HG03469 (cell line): ENCODE measurements around the gene PTPRG.

Experiments
- ATAC-seq: cut with Tn5 transposase; IDR thresholded peaks from one replicate; pipeline ENCODE4 v1.9.1; 2021; ENCODE audit warnings: mild to moderate bottlenecking, moderate library complexity, moderate number of reproducible peaks; ENCODE audit not compliant: unreplicated experiment

Gene PTPRG

GRCh38 chr3:61847784-61848462 lies 286.6 kb downstream of the PTPRG start:
- no peak for ATAC-seq

GRCh38 chr3:61848885-61849284 lies 287.5 kb downstream of the PTPRG start:
- no peak for ATAC-seq

- ATAC-seq = no peak
Measured at GRCh38 chr3:61853912-61854311, 292.5 kb downstream of the PTPRG start.

GRCh38 chr3:61855211-61855610 lies 293.8 kb downstream of the PTPRG start:
- no peak for ATAC-seq

DNA sequence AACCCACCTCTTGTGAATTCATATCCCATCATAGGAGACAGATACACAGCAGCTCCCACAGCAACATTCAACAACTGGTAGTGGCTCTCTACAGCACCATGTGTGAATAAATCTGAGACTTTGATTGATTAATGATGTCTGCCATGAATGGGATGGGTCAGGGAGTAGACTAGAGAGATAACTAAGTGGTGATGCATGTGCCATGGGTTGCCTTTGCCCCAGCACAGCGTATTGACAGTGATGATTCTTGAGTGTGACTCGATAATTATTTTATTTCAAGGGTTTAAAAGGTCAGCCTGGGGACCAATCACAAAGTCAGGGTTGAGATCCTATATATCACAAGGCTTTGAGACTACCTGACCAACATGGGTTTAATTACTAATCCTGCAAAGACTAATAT lies 295.9 kb downstream of the PTPRG start:
- no peak for ATAC-seq

- no peak for ATAC-seq
Measured at GRCh38 chr3:61858054-61858453, 296.7 kb downstream of the PTPRG start.

DNA sequence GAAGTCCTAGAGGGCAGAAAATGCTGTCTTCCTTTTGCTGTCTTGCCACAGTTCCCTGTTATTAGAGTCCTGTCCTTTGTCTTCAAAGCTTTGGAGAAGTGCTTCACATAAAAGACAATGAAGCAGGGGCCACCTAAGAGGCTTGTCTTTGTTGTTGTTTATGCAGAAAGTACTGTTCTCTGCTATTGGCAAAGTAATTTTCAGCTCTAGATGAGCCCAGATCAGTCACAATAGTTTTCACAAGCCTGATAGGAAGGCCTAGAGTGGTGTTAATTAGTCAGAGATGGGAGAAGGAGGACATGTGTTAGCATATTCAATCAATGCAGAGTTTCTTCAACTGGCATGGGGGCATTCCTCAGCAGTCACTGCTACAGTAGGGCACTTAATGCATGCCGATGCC lies 300.0 kb downstream of the PTPRG start:
- no peak for ATAC-seq

DNA sequence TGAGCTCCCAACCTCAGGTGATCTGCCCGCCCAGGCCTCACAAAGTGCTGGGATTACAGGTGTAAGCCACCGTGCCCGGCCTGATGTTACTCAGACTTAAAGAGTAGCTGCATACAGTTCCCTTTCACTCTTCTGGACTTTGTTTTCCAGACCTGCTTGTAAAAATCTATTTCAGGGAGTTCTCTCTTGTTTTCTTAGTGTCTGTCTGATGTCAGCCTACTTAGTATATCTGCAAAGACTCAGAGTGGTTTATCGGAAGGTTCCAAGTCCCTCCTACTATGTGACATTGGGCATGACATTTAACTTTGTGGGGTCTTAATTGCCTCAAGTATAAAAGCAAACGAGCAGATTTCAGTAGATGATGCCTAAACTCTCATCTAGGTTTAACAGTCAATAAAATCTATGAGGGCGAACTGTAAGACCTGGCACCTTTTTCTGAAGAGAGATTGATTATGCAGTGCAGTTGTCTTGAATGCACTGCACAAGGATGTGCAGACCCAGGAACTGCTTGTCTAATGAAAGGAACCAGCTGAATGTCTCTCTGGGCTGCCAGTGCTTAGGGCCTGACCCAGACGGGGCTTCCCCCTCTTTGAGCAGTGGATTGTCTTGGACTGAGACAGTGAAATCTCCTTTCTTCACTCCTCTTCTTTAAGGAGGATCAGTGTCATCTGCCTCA lies 301.4 kb downstream of the PTPRG start:
- no peak for ATAC-seq

GRCh38 chr3:61863579-61863978 lies 302.2 kb downstream of the PTPRG start:
- ATAC-seq = no peak

DNA sequence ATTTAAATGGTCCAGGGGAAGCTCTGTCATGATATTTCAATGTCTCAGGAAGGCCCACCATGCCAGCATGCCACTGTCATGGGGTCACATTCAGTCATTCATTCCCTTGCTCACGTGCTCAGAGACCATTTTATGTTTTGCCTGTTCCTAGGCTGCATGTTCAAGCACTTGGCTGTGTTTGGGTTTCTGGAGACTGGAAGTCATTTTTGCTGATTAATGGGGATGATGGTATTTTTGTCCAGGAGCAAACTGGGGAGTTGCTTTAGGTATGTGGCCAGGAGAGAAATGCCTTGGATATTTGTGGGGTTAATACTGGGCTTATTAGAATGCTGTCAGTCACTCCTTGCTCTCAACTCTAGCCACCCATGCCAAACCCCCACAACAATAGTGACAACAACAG lies 303.5 kb downstream of the PTPRG start:
- no peak for ATAC-seq

DNA sequence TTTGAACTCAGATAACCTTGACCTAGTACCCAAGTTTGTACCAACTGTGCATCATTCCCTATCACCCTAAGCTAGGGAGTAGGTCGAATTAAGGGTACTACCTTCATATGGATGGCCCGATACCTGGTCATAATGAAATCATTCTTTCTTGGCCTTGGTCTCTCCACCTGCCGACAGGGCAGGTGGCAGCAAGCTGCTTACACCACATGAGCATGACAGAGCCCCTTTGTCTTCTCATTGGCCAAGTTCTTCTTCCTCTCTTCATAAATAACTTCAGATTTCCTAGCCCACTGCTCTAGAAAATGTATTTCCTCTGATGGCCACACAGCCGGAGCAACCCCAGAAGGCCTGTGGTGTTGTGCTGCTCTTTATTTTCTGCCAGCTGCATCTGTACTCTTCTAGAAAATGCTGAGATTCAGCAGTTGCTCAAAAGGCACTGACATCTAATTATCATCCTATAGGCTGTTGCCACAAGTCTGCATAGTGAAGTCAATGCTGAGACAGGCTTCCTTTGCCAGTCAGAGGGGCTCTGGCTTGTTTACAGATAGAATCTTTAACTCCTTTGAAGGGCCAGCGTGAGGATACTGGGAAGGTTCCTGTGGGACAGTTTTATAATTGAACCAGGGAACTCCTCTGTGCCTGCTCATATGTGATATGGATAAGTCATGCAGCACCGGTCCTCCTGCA lies 304.2 kb downstream of the PTPRG start:
- ATAC-seq = no peak

DNA sequence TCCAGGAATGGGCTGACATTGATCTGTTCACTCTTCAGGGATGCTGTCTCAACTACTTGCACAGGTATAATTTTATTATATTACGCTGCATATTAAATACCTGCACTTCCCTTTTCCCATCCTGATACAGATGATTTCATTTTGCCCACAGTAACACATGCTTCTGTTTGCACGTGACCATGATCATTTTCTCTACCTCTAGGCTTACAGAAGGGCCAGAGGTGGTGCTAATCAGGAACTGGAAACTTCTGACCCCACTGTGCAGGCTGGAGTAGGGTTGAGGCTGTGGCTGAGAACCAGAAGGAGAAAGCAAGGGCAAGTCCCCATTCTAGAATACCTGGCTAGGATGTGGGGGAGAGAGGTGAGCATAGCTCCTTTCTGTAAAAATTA lies 304.8 kb downstream of the PTPRG start:
- ATAC-seq = no peak

GRCh38 chr3:61866961-61867461 lies 305.6 kb downstream of the PTPRG start:
- ATAC-seq = no peak

- no peak for ATAC-seq
Measured at GRCh38 chr3:61868499-61868898, 307.1 kb downstream of the PTPRG start.

GRCh38 chr3:61869371-61869770 lies 308.0 kb downstream of the PTPRG start:
- no peak for ATAC-seq

DNA sequence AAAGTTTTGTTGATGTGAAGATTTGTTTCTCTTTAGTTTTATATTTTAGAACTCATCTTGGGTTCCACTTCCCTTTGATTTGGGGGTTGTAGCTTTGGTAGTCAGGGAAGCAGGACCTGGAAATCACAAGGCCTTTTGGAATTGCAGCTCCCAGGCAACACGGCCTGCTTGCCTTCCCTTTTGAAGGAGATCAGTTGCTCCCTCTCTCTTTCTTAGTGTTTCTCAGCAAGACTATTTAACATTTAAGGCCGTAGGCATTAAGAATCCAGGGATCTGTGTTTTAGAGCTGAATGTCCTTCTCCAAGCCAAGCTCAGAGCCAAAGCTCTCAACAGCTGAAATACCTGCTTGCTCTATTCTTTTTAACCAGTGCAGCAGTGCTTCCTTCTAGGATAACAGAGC lies 310.3 kb downstream of the PTPRG start:
- ATAC-seq = no peak

DNA sequence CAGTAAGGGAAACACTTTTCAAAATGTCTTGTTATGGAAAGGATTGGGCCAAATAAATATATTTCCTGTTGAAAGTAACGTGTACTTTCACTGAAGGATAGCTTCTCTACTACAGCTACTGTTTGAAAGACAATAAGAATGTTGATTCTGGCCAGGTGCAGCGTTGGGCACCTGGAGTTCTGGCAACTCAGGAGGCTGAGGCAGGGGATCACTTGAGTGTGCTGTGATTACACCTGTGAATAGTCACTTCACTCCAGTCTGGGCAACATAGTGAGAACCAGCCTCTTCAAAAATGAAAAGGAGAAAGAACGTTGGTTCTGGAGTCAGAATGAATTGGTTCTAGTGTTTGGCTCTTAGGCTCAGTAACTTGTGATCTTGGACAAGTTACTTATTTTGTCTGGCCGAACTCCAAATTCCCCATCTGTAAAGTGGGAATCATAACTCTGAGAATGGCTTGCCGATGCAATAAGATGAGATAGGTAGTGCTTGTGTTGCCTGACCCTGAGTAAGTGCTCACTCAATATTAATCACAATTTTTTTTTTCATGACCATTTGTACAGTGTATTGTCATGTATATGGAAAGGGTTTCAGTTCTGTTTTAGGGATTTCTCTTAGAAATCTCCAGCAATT lies 310.8 kb downstream of the PTPRG start:
- no peak for ATAC-seq

DNA sequence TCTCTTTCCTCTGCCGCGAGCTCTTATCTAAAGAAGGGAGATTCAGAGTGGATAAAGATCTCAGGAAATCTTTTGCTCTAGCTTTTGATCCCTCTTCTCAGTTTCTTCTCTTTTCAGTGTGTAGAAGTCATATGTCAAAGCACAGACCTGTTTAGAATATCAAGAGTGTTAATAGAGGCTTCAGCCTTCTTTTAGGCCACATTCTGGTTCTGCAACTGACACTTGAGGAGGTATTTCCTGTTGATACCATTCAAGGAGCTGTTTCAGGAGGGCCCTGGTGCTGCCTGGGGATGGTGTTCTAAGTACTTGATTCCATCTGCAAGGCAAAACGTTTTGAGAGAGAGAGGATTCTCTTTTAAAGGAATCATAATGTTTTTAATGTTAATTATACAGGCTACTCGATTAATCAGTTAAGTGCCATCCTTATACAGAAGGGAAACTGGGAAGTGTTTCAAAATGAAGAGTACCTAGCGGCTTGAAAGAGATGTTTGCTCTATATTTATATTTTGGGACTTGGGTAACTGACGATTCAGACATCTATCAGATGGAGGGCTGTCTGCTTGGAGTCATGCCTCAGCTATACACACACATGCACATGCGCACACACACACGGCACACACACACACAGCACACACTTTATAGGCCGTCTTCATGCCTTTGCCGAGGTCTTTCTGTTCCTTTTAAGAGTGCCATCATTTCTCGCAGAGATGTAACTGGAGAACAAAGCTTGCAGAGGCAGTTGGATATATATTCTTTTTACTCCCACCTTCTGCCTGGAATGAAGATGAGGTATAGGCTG lies 313.9 kb downstream of the PTPRG start:
- no peak for ATAC-seq

GRCh38 chr3:61875976-61876671 lies 314.8 kb downstream of the PTPRG start:
- ATAC-seq = no peak

- ATAC-seq = no peak
Measured at GRCh38 chr3:61876797-61877196, 315.4 kb downstream of the PTPRG start.
